Fibroblast of lung (primary cell): ENCODE results near the gene UNC5A. TPM values are rescaled to one million over a fixed set of nuclear protein-coding genes. Genes with fewer than 3 reads are reported as not detected.

Experiments
- DNase-seq, 2 donors: peaks; one replicate each; pipeline versions ENCODE4 v3.0.0 to v3.0.0-alpha.2; 2010; ENCODE audit warnings: low read depth in 2 of 2
- H2AFZ ChIP-seq: 2 replicates; pipeline ENCODE4 v1.5.1; 2012; ENCODE audit warnings: low read length, control low read depth, inconsistent platforms
- H3K27ac ChIP-seq: 2 replicates; pipeline ENCODE4 v1.5.1; 2011; ENCODE audit warnings: low read length, control low read depth; ENCODE audit not compliant: insufficient read depth
- H3K27me3 ChIP-seq: 2 replicates; pipeline ENCODE4 v1.5.1; 2011; ENCODE audit warnings: mild to moderate bottlenecking, low read length; ENCODE audit not compliant: control insufficient read depth, insufficient read depth
- H3K36me3 ChIP-seq: 2 replicates; pipeline ENCODE4 v1.5.1; 2011; ENCODE audit warnings: low read length; ENCODE audit not compliant: control insufficient read depth, insufficient read depth
- H3K4me1 ChIP-seq: 2 replicates; pipeline ENCODE4 v1.5.1; 2011; ENCODE audit warnings: low read length; ENCODE audit not compliant: control insufficient read depth, insufficient read depth; ENCODE audit errors: extremely low read depth
- H3K4me2 ChIP-seq: 2 replicates; pipeline ENCODE4 v1.5.1; 2011; ENCODE audit warnings: low read length, control low read depth; ENCODE audit not compliant: insufficient read depth; ENCODE audit errors: extremely low read depth
- H3K4me3 ChIP-seq, 4 experiments: fragments of 200-600 bp in 1 of 4; sonication (generic) in 1 of 4; replicated peaks in 1 of 4; 2 replicates each; pipeline ENCODE4 v1.5.1; 2011 to 2016; ENCODE audit warnings: low read length in 4 of 4, low read depth in 3 of 4, mild to moderate bottlenecking in 3 of 4, control low read depth in 2 of 4, inconsistent platforms in 1 of 4, mixed read lengths in 1 of 4; ENCODE audit not compliant: insufficient read depth in 1 of 4; ENCODE audit errors: control extremely low read depth in 1 of 4
- H3K79me2 ChIP-seq: 2 replicates; pipeline ENCODE4 v1.5.1; 2012; ENCODE audit warnings: mild to moderate bottlenecking, low read length, inconsistent platforms; ENCODE audit not compliant: control insufficient read depth, insufficient read depth
- H3K9ac ChIP-seq: 2 replicates; pipeline ENCODE4 v1.5.1; 2011; ENCODE audit warnings: mild to moderate bottlenecking, low read length, control low read depth; ENCODE audit not compliant: insufficient read depth
- H3K9me3 ChIP-seq: 2 replicates; pipeline ENCODE4 v1.5.1; 2012; ENCODE audit warnings: low read depth, low read length; ENCODE audit not compliant: control insufficient read depth, insufficient read depth
- H4K20me1 ChIP-seq: 2 replicates; pipeline ENCODE4 v1.5.1; 2011; ENCODE audit warnings: low read length; ENCODE audit not compliant: control insufficient read depth, insufficient read depth; ENCODE audit errors: extremely low read depth
- CTCF ChIP-seq, 2 donors: IDR thresholded peaks in 1 of 2; conservative IDR thresholded peaks in 1 of 2; 1 replicate in 1 of 2; 2 replicates in 1 of 2; pipeline ENCODE4 v1.5.1; 2011 to 2012; ENCODE audit warnings: low read length in 2 of 2, control low read depth in 1 of 2, inconsistent platforms in 1 of 2, low read depth in 1 of 2, mild to moderate bottlenecking in 1 of 2
- EZH2 ChIP-seq: IDR thresholded peaks from 2 replicates; pipeline ENCODE4 v1.5.1; 2012; ENCODE audit warnings: low read length, control low read depth, mild to moderate bottlenecking; ENCODE audit errors: missing control alignments
- polyA plus RNA-seq, 2 donors: library from polyadenylated mRNA; depleted of rRNA in 1 of 2; stranded (reverse) in 1 of 2; unstranded in 1 of 2; fragments of >200 nt; gene quantifications; 2 replicates each; pipeline ENCODE4 v1.2.1, GENCODE V29; 2011 to 2012; ENCODE audit warnings: missing spikeins in 1 of 2
- total RNA-seq: library from RNA; depleted of rRNA; stranded (reverse); fragments of >200 nt; gene quantifications from 2 replicates; pipeline ENCODE4 v1.2.1, GENCODE V29; 2014

UNC5A gene
- total and polyA plus RNA-seq, 2 donors (not counting 1 experiment from before 2014, with no cell fraction given): not detected

DNA sequence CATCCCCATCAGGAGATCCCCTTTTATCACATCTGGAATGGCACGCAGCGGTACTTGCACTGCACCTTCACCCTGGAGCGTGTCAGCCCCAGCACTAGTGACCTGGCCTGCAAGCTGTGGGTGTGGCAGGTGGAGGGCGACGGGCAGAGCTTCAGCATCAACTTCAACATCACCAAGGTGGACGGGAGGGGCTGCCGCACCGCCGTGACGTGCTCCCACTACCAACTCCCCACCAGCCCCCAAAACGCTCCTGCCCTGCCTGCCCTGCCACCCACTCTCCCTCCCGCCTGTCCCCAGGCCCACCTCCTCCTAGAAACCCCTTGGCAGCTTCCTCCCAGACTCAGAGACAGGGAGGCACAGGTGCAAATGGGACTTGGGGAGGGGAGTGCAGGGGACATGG is 68.1 kb downstream of the UNC5A start:
- no peaks in the 10 kb centered on the region for H3K79me2 ChIP-seq
- H3K27ac ChIP-seq: no peak overlapping the region
- H3K36me3 ChIP-seq: no peaks in the 10 kb centered on the region
- H3K4me1 ChIP-seq: no peaks in the 10 kb centered on the region
- no peak overlapping the region for H3K4me3 ChIP-seq
- no peak for DNase-seq
- H3K27me3 ChIP-seq: peaks cover 36% of the 10 kb centered on the region
- no peak overlapping the region for H3K4me2 ChIP-seq
- no peaks in the 10 kb centered on the region for H4K20me1 ChIP-seq
- H3K9me3 ChIP-seq: no peaks in the 10 kb centered on the region
- no peak overlapping the region for H3K9ac ChIP-seq
- TF ChIP-seq CTCF (conservative IDR thresholded peaks at IDR 0.05 in 1 of 2, IDR thresholded peaks at IDR 0.05 in 1 of 2; ENCODE audit: low read depth in 1 of 2, low read length in 2 of 2): no peak
- TF ChIP-seq EZH2: no peak
- no peak overlapping the region for H2AFZ ChIP-seq

- H3K79me2 ChIP-seq: no peaks in the 10 kb centered on the region
- H3K27ac ChIP-seq: no peak overlapping the region
- no peak overlapping the region for H3K9ac ChIP-seq
- H3K4me2 ChIP-seq: no peak overlapping the region
- no peak for DNase-seq
- no peaks in the 10 kb centered on the region for H3K9me3 ChIP-seq
- no peak overlapping the region for H2AFZ ChIP-seq
- TF ChIP-seq CTCF (conservative IDR thresholded peaks at IDR 0.05 in 1 of 2, IDR thresholded peaks at IDR 0.05 in 1 of 2; ENCODE audit: low read depth in 1 of 2, low read length in 2 of 2): no peak
- TF ChIP-seq EZH2: no peak
- no peaks in the 10 kb centered on the region for H4K20me1 ChIP-seq
- H3K36me3 ChIP-seq: no peaks in the 10 kb centered on the region
- no peaks in the 10 kb centered on the region for H3K4me1 ChIP-seq
- H3K27me3 ChIP-seq: peaks cover 31% of the 10 kb centered on the region
- H3K4me3 ChIP-seq: no peak overlapping the region
Observed at GRCh38 chr5:176878906-176879662, 68.7 kb downstream of the UNC5A start.

DNA sequence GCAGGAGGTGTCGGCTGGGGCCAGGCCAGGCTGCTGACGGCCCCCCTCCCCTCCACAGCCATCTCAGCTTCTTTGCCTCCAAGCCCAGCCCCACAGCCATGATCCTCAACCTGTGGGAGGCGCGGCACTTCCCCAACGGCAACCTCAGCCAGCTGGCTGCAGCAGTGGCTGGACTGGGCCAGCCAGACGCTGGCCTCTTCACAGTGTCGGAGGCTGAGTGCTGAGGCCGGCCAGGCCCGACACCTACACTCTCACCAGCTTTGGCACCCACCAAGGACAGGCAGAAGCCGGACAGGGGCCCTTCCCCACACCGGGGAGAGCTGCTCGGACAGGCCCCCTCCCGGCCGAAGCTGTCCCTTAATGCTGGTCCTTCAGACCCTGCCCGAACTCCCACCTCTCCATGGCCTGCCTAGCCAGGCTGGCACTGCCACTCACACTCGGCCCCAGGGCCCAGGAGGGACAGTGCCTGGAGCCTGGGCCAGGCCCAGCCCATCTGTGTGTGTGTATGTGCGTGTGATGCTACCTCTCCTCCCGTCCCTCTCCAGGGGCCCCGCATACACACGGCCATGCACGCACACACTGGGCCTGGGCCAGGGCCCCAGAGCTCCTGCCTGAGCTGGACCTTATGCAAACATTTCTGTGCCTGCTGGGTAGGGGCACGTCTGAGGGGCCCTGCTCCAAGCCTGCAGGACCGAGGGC is 69.5 kb downstream of the UNC5A start:
- TF ChIP-seq CTCF (conservative IDR thresholded peaks at IDR 0.05 in 1 of 2, IDR thresholded peaks at IDR 0.05 in 1 of 2; ENCODE audit: low read depth in 1 of 2, low read length in 2 of 2) (no peak), EZH2 (no peak)
- H3K4me3 ChIP-seq: no peak overlapping the region
- H4K20me1 ChIP-seq: no peaks in the 10 kb centered on the region
- no peak for DNase-seq
- H3K36me3 ChIP-seq: no peaks in the 10 kb centered on the region
- H3K4me2 ChIP-seq: no peak overlapping the region
- peaks cover 32% of the 10 kb centered on the region for H3K27me3 ChIP-seq
- no peak overlapping the region for H2AFZ ChIP-seq
- no peak overlapping the region for H3K9ac ChIP-seq
- no peaks in the 10 kb centered on the region for H3K4me1 ChIP-seq
- no peaks in the 10 kb centered on the region for H3K79me2 ChIP-seq
- H3K9me3 ChIP-seq: no peaks in the 10 kb centered on the region
- no peak overlapping the region for H3K27ac ChIP-seq
